Measurements from ENCODE around the gene RERG.

DNA sequence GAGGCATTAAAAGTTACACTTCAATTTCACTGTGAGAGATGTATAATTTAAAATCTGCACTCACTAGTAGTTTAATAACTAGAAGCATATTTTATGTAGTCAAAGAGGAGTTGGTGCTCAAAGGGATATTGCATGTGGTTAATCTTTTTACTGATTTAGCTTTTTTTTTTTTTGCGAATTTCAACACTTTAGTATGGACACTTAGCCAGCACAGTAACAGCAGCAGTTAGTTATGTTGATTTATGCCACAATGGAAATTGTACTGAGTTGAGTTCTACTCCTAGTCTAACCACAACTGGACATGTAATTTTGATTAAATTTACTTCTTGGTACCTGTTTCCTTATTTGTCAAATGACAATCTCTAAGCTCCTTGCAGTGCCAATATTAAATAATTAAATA, 104.2 kb downstream of the RERG start:
- TF ChIP-seq, protein P1, sequence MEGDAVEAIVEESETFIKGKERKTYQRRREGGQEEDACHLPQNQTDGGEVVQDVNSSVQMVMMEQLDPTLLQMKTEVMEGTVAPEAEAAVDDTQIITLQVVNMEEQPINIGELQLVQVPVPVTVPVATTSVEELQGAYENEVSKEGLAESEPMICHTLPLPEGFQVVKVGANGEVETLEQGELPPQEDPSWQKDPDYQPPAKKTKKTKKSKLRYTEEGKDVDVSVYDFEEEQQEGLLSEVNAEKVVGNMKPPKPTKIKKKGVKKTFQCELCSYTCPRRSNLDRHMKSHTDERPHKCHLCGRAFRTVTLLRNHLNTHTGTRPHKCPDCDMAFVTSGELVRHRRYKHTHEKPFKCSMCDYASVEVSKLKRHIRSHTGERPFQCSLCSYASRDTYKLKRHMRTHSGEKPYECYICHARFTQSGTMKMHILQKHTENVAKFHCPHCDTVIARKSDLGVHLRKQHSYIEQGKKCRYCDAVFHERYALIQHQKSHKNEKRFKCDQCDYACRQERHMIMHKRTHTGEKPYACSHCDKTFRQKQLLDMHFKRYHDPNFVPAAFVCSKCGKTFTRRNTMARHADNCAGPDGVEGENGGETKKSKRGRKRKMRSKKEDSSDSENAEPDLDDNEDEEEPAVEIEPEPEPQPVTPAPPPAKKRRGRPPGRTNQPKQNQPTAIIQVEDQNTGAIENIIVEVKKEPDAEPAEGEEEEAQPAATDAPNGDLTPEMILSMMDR (IDR thresholded peaks at IDR 0.05), result no peak
- TF ChIP-seq POLR2A (IDR thresholded peaks at IDR 0.05), result no peak

Data from uterus (tissue), 2 donors.